HepG2 (cell line): ENCODE results near the gene CDK5R1. TPM values are rescaled to one million over a fixed set of nuclear protein-coding genes. Genes with fewer than 3 reads are reported as not detected.

Source experiments
- BORCS8-MEF2B ChIP-seq: sonication (generic); formaldehyde crosslinking; IDR thresholded peaks from 2 replicates; pipeline ENCODE4 v1.8.0; 2022; ENCODE audit warnings: mild to moderate bottlenecking, missing genetic modification reagents
- CAMTA2 ChIP-seq: sonication (generic); formaldehyde crosslinking; IDR thresholded peaks from 2 replicates; pipeline ENCODE4 v1.4.0; 2020; ENCODE audit warnings: mild to moderate bottlenecking, missing genetic modification reagents, borderline replicate concordance
- FIP1L1 ChIP-seq: fragments of 200-400 bp; formaldehyde crosslinking; IDR thresholded peaks from 2 replicates; pipeline ENCODE4 v1.6.1; 2018; ENCODE audit warnings: low read depth, mild to moderate bottlenecking, low read length, moderate library complexity, borderline replicate concordance; ENCODE audit not compliant: insufficient read depth
- HNRNPLL ChIP-seq: fragments of 200-400 bp; formaldehyde crosslinking; IDR thresholded peaks from 2 replicates; pipeline ENCODE4 v1.6.1; 2017; ENCODE audit warnings: mild to moderate bottlenecking, low read depth, low read length; ENCODE audit not compliant: poor library complexity, severe bottlenecking
- IRF2 ChIP-seq: IDR thresholded peaks from 2 replicates; pipeline ENCODE4 v1.6.1; 2018; ENCODE audit warnings: missing genetic modification reagents, missing compliant biosample characterization
- JARID2 ChIP-seq: sonication (generic); formaldehyde crosslinking; IDR thresholded peaks from 2 replicates; pipeline ENCODE4 v1.8.1; 2023; ENCODE audit warnings: missing genetic modification reagents, inconsistent platforms; ENCODE audit not compliant: insufficient replicate concordance
- KLF9 ChIP-seq: IDR thresholded peaks from 2 replicates; pipeline ENCODE4 v1.6.1; 2016; ENCODE audit warnings: low read depth
- MXI1 ChIP-seq: IDR thresholded peaks from 3 replicates; pipeline ENCODE4 v1.6.1; 2012; ENCODE audit warnings: low read depth, low read length, inconsistent platforms, borderline replicate concordance
- NFKB2 ChIP-seq: sonication (generic); formaldehyde crosslinking; IDR thresholded peaks from 2 replicates; pipeline ENCODE4 v1.4.0; 2020; ENCODE audit warnings: missing genetic modification reagents, borderline replicate concordance
- SIN3B ChIP-seq: fragments of 150-350 bp; IDR thresholded peaks from 2 replicates; pipeline ENCODE4 v1.6.1; 2014; ENCODE audit warnings: low read length
- SIX4 ChIP-seq: sonication (generic); formaldehyde crosslinking; IDR thresholded peaks from 2 replicates; pipeline ENCODE4 v1.4.0; 2020; ENCODE audit warnings: missing genetic modification reagents
- ZBTB1 ChIP-seq: sonication (generic); formaldehyde crosslinking; IDR thresholded peaks from 2 replicates; pipeline ENCODE4 v1.4.0; 2020; ENCODE audit warnings: missing genetic modification reagents, borderline replicate concordance
- ZNF350 ChIP-seq: sonication (generic); formaldehyde crosslinking; IDR thresholded peaks from 2 replicates; pipeline ENCODE4 v1.4.0; 2020; ENCODE audit warnings: mild to moderate bottlenecking, low read depth, missing genetic modification reagents, borderline replicate concordance
- ZNF556 ChIP-seq: sonication (generic); formaldehyde crosslinking; IDR thresholded peaks from 2 replicates; pipeline ENCODE4 v1.4.0; 2020; ENCODE audit warnings: mild to moderate bottlenecking, missing genetic modification reagents, borderline replicate concordance
- ZNF891 ChIP-seq: sonication (generic); formaldehyde crosslinking; IDR thresholded peaks from 2 replicates; pipeline ENCODE4 v1.5.0; 2020; ENCODE audit warnings: mild to moderate bottlenecking, missing genetic modification reagents
- polyA plus RNA-seq, 8 experiments: library from polyadenylated mRNA; depleted of rRNA in 3 of 8; stranded (reverse) in 7 of 8; unstranded in 1 of 8; fragments of >200 nt; fragmentation: Illumina TruSeq in 4 of 8; extraction: Trizol in 4 of 8; gene quantifications; 2 replicates each; pipeline versions ENCODE4 v1.2.1 to v1.2.3, GENCODE V29; 2011 to 2016; ENCODE audit warnings: low read depth in 4 of 8, missing spikeins in 1 of 8, mixed read lengths in 1 of 8; ENCODE audit not compliant: insufficient read depth in 1 of 8
- total RNA-seq, 5 experiments: library from RNA; depleted of rRNA; stranded (reverse); fragments of >200 nt; fragmentation: Illumina TruSeq; extraction: Trizol; gene quantifications; 2 replicates each; pipeline ENCODE4 v1.2.3, GENCODE V29; 2016; ENCODE audit warnings: low read depth in 1 of 5
- TF ChIP-seq, protein P1 (sequence below): sonication (generic); formaldehyde crosslinking; IDR thresholded peaks from 2 replicates; pipeline ENCODE4 v1.5.1; 2020; ENCODE audit warnings: mild to moderate bottlenecking, missing genetic modification reagents, moderate library complexity
- TF ChIP-seq, protein P2 (sequence below): sonication (generic); formaldehyde crosslinking; IDR thresholded peaks from 2 replicates; pipeline ENCODE4 v1.4.0; 2020; ENCODE audit warnings: missing genetic modification reagents, borderline replicate concordance
- TF ChIP-seq, protein P3 (sequence below): sonication (generic); formaldehyde crosslinking; IDR thresholded peaks from 2 replicates; pipeline ENCODE4 v1.4.0; 2020; ENCODE audit warnings: low read depth, mild to moderate bottlenecking, missing genetic modification reagents
- TF ChIP-seq, protein P4 (sequence below): sonication (generic); formaldehyde crosslinking; IDR thresholded peaks from 2 replicates; pipeline ENCODE4 v1.5.0; 2020; ENCODE audit warnings: missing genetic modification reagents

Gene CDK5R1
- total and polyA plus RNA-seq, 2 of the 13 experiments (the other 11 are each of a cell fraction or from before 2014, with no cell fraction given): 1.1 to 3.9 TPM

DNA sequence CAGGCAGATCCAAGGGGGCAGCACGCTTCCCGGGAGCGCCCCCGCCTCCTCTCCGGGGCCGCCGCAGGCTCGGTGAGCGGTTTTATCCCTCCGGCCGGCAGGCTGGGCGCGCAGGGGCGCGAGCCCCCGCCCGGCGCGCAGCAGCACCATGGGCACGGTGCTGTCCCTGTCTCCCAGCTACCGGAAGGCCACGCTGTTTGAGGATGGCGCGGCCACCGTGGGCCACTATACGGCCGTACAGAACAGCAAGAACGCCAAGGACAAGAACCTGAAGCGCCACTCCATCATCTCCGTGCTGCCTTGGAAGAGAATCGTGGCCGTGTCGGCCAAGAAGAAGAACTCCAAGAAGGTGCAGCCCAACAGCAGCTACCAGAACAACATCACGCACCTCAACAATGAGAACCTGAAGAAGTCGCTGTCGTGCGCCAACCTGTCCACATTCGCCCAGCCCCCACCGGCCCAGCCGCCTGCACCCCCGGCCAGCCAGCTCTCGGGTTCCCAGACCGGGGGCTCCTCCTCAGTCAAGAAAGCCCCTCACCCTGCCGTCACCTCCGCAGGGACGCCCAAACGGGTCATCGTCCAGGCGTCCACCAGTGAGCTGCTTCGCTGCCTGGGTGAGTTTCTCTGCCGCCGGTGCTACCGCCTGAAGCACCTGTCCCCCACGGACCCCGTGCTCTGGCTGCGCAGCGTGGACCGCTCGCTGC, 832 bp downstream of the CDK5R1 start (continued):
- TF ChIP-seq ZNF891 (no peak), SIN3B (no peak), ZBTB1 (no peak), NFKB2 (CRISPR knock-in tag) (0 out of 2 replicates have a peak, but pooled peaks have one; percentile 41), BORCS8-MEF2B (no peak), ZNF350 (no peak), ZNF556 (no peak), KLF9 (no peak), JARID2 (CRISPR knock-in tag) (no peak), MXI1 (no peak), FIP1L1 (no peak), SIX4 (CRISPR knock-in tag) (no peak), CAMTA2 (CRISPR knock-in tag) (no peak), IRF2 (CRISPR knock-in tag) (no peak), HNRNPLL (peak; percentile 83)
- TF ChIP-seq, protein P1, sequence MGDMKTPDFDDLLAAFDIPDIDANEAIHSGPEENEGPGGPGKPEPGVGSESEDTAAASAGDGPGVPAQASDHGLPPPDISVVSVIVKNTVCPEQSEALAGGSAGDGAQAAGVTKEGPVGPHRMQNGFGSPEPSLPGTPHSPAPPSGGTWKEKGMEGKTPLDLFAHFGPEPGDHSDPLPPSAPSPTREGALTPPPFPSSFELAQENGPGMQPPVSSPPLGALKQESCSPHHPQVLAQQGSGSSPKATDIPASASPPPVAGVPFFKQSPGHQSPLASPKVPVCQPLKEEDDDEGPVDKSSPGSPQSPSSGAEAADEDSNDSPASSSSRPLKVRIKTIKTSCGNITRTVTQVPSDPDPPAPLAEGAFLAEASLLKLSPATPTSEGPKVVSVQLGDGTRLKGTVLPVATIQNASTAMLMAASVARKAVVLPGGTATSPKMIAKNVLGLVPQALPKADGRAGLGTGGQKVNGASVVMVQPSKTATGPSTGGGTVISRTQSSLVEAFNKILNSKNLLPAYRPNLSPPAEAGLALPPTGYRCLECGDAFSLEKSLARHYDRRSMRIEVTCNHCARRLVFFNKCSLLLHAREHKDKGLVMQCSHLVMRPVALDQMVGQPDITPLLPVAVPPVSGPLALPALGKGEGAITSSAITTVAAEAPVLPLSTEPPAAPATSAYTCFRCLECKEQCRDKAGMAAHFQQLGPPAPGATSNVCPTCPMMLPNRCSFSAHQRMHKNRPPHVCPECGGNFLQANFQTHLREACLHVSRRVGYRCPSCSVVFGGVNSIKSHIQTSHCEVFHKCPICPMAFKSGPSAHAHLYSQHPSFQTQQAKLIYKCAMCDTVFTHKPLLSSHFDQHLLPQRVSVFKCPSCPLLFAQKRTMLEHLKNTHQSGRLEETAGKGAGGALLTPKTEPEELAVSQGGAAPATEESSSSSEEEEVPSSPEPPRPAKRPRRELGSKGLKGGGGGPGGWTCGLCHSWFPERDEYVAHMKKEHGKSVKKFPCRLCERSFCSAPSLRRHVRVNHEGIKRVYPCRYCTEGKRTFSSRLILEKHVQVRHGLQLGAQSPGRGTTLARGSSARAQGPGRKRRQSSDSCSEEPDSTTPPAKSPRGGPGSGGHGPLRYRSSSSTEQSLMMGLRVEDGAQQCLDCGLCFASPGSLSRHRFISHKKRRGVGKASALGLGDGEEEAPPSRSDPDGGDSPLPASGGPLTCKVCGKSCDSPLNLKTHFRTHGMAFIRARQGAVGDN (CRISPR knock-in tag): peak; percentile 67
- TF ChIP-seq, protein P2, sequence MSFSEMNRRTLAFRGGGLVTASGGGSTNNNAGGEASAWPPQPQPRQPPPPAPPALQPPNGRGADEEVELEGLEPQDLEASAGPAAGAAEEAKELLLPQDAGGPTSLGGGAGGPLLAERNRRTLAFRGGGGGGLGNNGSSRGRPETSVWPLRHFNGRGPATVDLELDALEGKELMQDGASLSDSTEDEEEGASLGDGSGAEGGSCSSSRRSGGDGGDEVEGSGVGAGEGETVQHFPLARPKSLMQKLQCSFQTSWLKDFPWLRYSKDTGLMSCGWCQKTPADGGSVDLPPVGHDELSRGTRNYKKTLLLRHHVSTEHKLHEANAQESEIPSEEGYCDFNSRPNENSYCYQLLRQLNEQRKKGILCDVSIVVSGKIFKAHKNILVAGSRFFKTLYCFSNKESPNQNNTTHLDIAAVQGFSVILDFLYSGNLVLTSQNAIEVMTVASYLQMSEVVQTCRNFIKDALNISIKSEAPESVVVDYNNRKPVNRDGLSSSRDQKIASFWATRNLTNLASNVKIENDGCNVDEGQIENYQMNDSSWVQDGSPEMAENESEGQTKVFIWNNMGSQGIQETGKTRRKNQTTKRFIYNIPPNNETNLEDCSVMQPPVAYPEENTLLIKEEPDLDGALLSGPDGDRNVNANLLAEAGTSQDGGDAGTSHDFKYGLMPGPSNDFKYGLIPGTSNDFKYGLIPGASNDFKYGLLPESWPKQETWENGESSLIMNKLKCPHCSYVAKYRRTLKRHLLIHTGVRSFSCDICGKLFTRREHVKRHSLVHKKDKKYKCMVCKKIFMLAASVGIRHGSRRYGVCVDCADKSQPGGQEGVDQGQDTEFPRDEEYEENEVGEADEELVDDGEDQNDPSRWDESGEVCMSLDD (CRISPR knock-in tag): no peak
- TF ChIP-seq, protein P3, sequence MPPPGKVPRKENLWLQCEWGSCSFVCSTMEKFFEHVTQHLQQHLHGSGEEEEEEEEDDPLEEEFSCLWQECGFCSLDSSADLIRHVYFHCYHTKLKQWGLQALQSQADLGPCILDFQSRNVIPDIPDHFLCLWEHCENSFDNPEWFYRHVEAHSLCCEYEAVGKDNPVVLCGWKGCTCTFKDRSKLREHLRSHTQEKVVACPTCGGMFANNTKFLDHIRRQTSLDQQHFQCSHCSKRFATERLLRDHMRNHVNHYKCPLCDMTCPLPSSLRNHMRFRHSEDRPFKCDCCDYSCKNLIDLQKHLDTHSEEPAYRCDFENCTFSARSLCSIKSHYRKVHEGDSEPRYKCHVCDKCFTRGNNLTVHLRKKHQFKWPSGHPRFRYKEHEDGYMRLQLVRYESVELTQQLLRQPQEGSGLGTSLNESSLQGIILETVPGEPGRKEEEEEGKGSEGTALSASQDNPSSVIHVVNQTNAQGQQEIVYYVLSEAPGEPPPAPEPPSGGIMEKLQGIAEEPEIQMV (CRISPR knock-in tag): no peak
- TF ChIP-seq, protein P4, sequence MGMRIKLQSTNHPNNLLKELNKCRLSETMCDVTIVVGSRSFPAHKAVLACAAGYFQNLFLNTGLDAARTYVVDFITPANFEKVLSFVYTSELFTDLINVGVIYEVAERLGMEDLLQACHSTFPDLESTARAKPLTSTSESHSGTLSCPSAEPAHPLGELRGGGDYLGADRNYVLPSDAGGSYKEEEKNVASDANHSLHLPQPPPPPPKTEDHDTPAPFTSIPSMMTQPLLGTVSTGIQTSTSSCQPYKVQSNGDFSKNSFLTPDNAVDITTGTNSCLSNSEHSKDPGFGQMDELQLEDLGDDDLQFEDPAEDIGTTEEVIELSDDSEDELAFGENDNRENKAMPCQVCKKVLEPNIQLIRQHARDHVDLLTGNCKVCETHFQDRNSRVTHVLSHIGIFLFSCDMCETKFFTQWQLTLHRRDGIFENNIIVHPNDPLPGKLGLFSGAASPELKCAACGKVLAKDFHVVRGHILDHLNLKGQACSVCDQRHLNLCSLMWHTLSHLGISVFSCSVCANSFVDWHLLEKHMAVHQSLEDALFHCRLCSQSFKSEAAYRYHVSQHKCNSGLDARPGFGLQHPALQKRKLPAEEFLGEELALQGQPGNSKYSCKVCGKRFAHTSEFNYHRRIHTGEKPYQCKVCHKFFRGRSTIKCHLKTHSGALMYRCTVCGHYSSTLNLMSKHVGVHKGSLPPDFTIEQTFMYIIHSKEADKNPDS: no peak
